Spleen (tissue), 11 donors: ENCODE measurements around the gene DBNL. TPM values are rescaled to one million over a fixed set of nuclear protein-coding genes. Genes with fewer than 3 reads are reported as not detected.

Experiments
- DNase-seq: peaks from one replicate; pipeline ENCODE4 v3.0.0-alpha.2; 2020
- H3K27ac ChIP-seq, 8 donors: fragments of 200-600 bp; sonication (generic) in 7 of 8; 1 replicate in 4 of 8; 2 replicates in 4 of 8; pipeline versions ENCODE4 v1.5.0 to v1.8.0; 2016 to 2021; ENCODE audit warnings: inconsistent platforms in 4 of 8, mild to moderate bottlenecking in 4 of 8, moderate library complexity in 1 of 8
- H3K27me3 ChIP-seq, 7 donors: fragments of 200-600 bp; sonication (generic) in 6 of 7; replicated peaks in 1 of 7; 1 replicate in 4 of 7; 2 replicates in 3 of 7; pipeline versions ENCODE4 v1.5.0 to v1.8.0; 2016 to 2021; ENCODE audit warnings: inconsistent platforms in 3 of 7, mild to moderate bottlenecking in 1 of 7
- H3K36me3 ChIP-seq, 6 donors: fragments of 200-600 bp; sonication (generic) in 5 of 6; 1 replicate in 4 of 6; 2 replicates in 2 of 6; pipeline versions ENCODE4 v1.5.0 to v1.8.0; 2016 to 2021; ENCODE audit warnings: inconsistent platforms in 2 of 6
- H3K4me1 ChIP-seq, 6 donors: fragments of 200-600 bp; sonication (generic) in 5 of 6; 1 replicate in 3 of 6; 2 replicates in 3 of 6; pipeline versions ENCODE4 v1.5.0 to v1.8.0; 2016 to 2021; ENCODE audit warnings: inconsistent platforms in 3 of 6
- H3K4me3 ChIP-seq, 8 donors: fragments of 200-600 bp; sonication (generic) in 7 of 8; 1 replicate in 4 of 8; 2 replicates in 4 of 8; pipeline versions ENCODE4 v1.5.0 to v1.8.0; 2016 to 2021; ENCODE audit warnings: inconsistent platforms in 4 of 8, mild to moderate bottlenecking in 4 of 8, moderate library complexity in 2 of 8
- H3K9me3 ChIP-seq, 8 donors: fragments of 200-600 bp; sonication (generic) in 7 of 8; 1 replicate in 4 of 8; 2 replicates in 4 of 8; pipeline versions ENCODE4 v1.5.0 to v1.8.0; 2016 to 2021; ENCODE audit warnings: inconsistent platforms in 4 of 8
- CTCF ChIP-seq, 11 experiments: fragments of 200-600 bp in 7 of 11; fragments of 450-650 bp in 4 of 11; sonication (generic) in 4 of 11; IDR thresholded peaks in 8 of 11; conservative IDR thresholded peaks in 3 of 11; 1 replicate in 7 of 11; 2 replicates in 4 of 11; pipeline versions ENCODE4 v1.4.0 to v1.8.0; 2016 to 2021; ENCODE audit warnings: antibody characterized with exemption in 11 of 11, inconsistent platforms in 4 of 11, mild to moderate bottlenecking in 1 of 11
- POLR2A ChIP-seq, 3 donors: fragments of 450-650 bp; IDR thresholded peaks; one replicate each; pipeline ENCODE4 v1.5.1; 2017; ENCODE audit warnings: antibody characterized with exemption in 3 of 3, mild to moderate bottlenecking in 1 of 3
- POLR2AphosphoS5 ChIP-seq, 3 donors: sonication (generic); formaldehyde crosslinking; IDR thresholded peaks; one replicate each; pipeline ENCODE4 v1.5.1; 2017; ENCODE audit warnings: antibody characterized with exemption in 3 of 3
- WGBS, 5 donors: extraction: QIAGEN DNeasy Blood & Tissue Kit in 3 of 5; methylation state at CpG; one replicate each; pipeline versions ENCODE4 v1.1.5 to v1.1.7; 2013 to 2018; 5-methylcytosine and 5-hydroxymethylcytosine counted together
- intact Hi-C: fragments of 100-400 bp; cut with DNase I; formaldehyde crosslinking; loops from one replicate; pipeline ENCODE4 v1.15.0; 2023; ENCODE audit warnings: low total_unique reads
- polyA plus RNA-seq, 3 donors: library from polyadenylated mRNA; stranded (reverse); fragments of 200-250 nt; gene quantifications; one replicate each; pipeline ENCODE4 v1.2.1, GENCODE V29; 2013
- total RNA-seq, 7 donors: library from RNA; depleted of rRNA in 3 of 7; stranded (reverse); fragments of >200 nt in 3 of 7; fragmentation: NEBNext Ultra II Directional in 4 of 7; extraction: Animal tissue kit (Norgen Biotek cat#: 25700) in 4 of 7; gene quantifications; one replicate each; pipeline versions ENCODE4 v1.1.0 to v1.2.1, GENCODE V29; 2016 to 2021
- donor health status: healthy with polysubstance abuse.
- donor health status: DM: no; HTN: no; CAD: no; lungs with moderate emphysema.
- donor health status: DM: no; HTN: no; CAD: no.
- donor health status: Bipolar disorder and iron deficiency.
- donor health status: healthy.
- donor health status: DM: no; HTN: no; CAD: no.
- donor health status: DM: yes; HTN: yes; CAD: no.

Gene DBNL
- total and polyA plus RNA-seq, 10 donors: 118 to 257 (median 206) TPM

GRCh38 chr7:44067064-44067951, 22.8 kb downstream of the DBNL start:
- H3K4me1 ChIP-seq: peaks cover 24 to 82% (median 60%) of the 10 kb centered on the region in 6 donors
- WGBS, 5 donors: 85 to 90% (median 87%) methylated on average over 11 of the region's 11 CpGs
- H3K27ac ChIP-seq: no peak overlapping the region
- DNase-seq: peak; percentile 69
- no peaks in the 10 kb centered on the region for H3K9me3 ChIP-seq
- intact Hi-C loops: no loop called here
- peaks cover 0 to 12% (median 2%) of the 10 kb centered on the region in 6 donors for H3K36me3 ChIP-seq
- no peak overlapping the region for H3K4me3 ChIP-seq
- TF ChIP-seq POLR2AphosphoS5 (IDR thresholded peaks at IDR 0.05): peak in 2 of 3 donors; percentile 58 to 65
- no peak for TF ChIP-seq POLR2A (IDR thresholded peaks at IDR 0.05)
- no peaks in the 10 kb centered on the region for H3K27me3 ChIP-seq

GRCh38 chr7:44068054-44068453, 23.6 kb downstream of the DBNL start:
- H3K27me3 ChIP-seq: no peaks in the 10 kb centered on the region
- H3K36me3 ChIP-seq: peaks cover 0 to 12% (median 5%) of the 10 kb centered on the region in 6 donors
- no peak overlapping the region for H3K27ac ChIP-seq
- DNase-seq: peak; percentile 69
- intact Hi-C loops: no loop called here
- H3K9me3 ChIP-seq: no peaks in the 10 kb centered on the region
- peak; percentile 50 to 74 (median 67) for TF ChIP-seq POLR2AphosphoS5 (IDR thresholded peaks at IDR 0.05)
- no peak for TF ChIP-seq POLR2A (IDR thresholded peaks at IDR 0.05)
- no peak for TF ChIP-seq CTCF (IDR thresholded peaks at IDR 0.05 in 8 of 11, conservative IDR thresholded peaks at IDR 0.05 in 3 of 11)
- peaks cover 29 to 82% (median 60%) of the 10 kb centered on the region in 6 donors for H3K4me1 ChIP-seq
- WGBS, 5 donors: 75 to 87% (median 84%) methylated on average over 7 of the region's 7 CpGs
- H3K4me3 ChIP-seq: no peak overlapping the region

GRCh38 chr7:44071726-44072363, 27.3 kb downstream of the DBNL start:
- Histone ChIP-seq H3K4me1 (peaks cover 18 to 79% (median 48%) of the 10 kb centered on the region in 6 donors), H3K36me3 (peaks cover 0 to 48% (median 36%) of the 10 kb centered on the region in 6 donors), H3K27me3 (no peaks in the 10 kb centered on the region), H3K4me3 (no peak overlapping the region), H3K27ac (peak overlapping the region in 6 of 8 donors; percentile 9 to 98 (median 94)), H3K9me3 (no peaks in the 10 kb centered on the region)
- TF ChIP-seq CTCF (IDR thresholded peaks at IDR 0.05 in 8 of 11, conservative IDR thresholded peaks at IDR 0.05 in 3 of 11) (no peak), POLR2A (IDR thresholded peaks at IDR 0.05) (no peak), POLR2AphosphoS5 (IDR thresholded peaks at IDR 0.05) (no peak)
- 73 to 85% (median 83%) methylated on average over 9 of the region's 9 CpGs for WGBS, 5 donors
- DNase-seq: no peak
- intact Hi-C loops: no loop called here

- peak overlapping the region; percentile 53 to 98 (median 94) for H3K27ac ChIP-seq
- intact Hi-C loops: no loop called here
- H3K27me3 ChIP-seq: no peaks in the 10 kb centered on the region
- peak; percentile 86 for DNase-seq
- no peaks in the 10 kb centered on the region for H3K9me3 ChIP-seq
- H3K4me3 ChIP-seq: peak overlapping the region in 1 of 8 donors; percentile 61
- peaks cover 18 to 79% (median 45%) of the 10 kb centered on the region in 6 donors for H3K4me1 ChIP-seq
- TF ChIP-seq POLR2A (IDR thresholded peaks at IDR 0.05) (no peak), POLR2AphosphoS5 (IDR thresholded peaks at IDR 0.05) (peak; percentile 68 to 78 (median 72)), CTCF (IDR thresholded peaks at IDR 0.05 in 8 of 11, conservative IDR thresholded peaks at IDR 0.05 in 3 of 11) (peak in 10 of 11 experiments; percentile 35 to 76 (median 66))
- H3K36me3 ChIP-seq: peaks cover 0 to 56% (median 44%) of the 10 kb centered on the region in 6 donors
- WGBS, 5 donors: 42 to 62% (median 60%) methylated on average over 9 to 12 of the region's 12 CpGs
Measured at GRCh38 chr7:44072364-44073231, 28.1 kb downstream of the DBNL start.
